Prostate gland (tissue), 2 donors: Measurements from ENCODE around the gene ANKS3. TPM values are rescaled to one million over a fixed set of nuclear protein-coding genes. Genes with fewer than 3 reads are reported as not detected.

Source experiments
- DNase-seq: peaks from one replicate; pipeline ENCODE4 v3.0.0-alpha.2; 2019; ENCODE audit warnings: low spot score
- H3K27ac ChIP-seq, 2 donors: fragments of 200-600 bp; sonication (generic); 2 replicates each; pipeline ENCODE4 v1.5.1; 2017 to 2019
- H3K27me3 ChIP-seq: fragments of 200-600 bp; sonication (generic); replicated peaks from 2 replicates; pipeline ENCODE4 v1.5.1; 2019; ENCODE audit not compliant: insufficient read depth
- H3K36me3 ChIP-seq, 2 donors: fragments of 200-600 bp; sonication (generic); 1 replicate in 1 of 2; 2 replicates in 1 of 2; pipeline versions ENCODE4 v1.5.1 to v1.8.1; 2017 to 2019
- H3K4me1 ChIP-seq: fragments of 200-600 bp; sonication (generic); replicated peaks from 2 replicates; pipeline ENCODE4 v1.5.1; 2019
- H3K4me3 ChIP-seq, 2 donors: fragments of 200-600 bp; sonication (generic); 2 replicates each; pipeline ENCODE4 v1.5.1; 2017 to 2019
- H3K9me3 ChIP-seq: fragments of 200-600 bp; sonication (generic); 2 replicates; pipeline ENCODE4 v1.5.1; 2017
- CTCF ChIP-seq, 4 experiments: fragments of 200-600 bp in 2 of 4; fragments of 450-650 bp in 2 of 4; sonication (generic) in 2 of 4; IDR thresholded peaks; 1 replicate in 3 of 4; 2 replicates in 1 of 4; pipeline ENCODE4 v1.5.1; 2016 to 2019; ENCODE audit warnings: antibody characterized with exemption in 4 of 4, mild to moderate bottlenecking in 2 of 4, moderate library complexity in 2 of 4
- POLR2A ChIP-seq: fragments of 450-650 bp; IDR thresholded peaks from one replicate; pipeline ENCODE4 v1.6.1; 2016; ENCODE audit warnings: antibody characterized with exemption, mild to moderate bottlenecking
- POLR2AphosphoS5 ChIP-seq: sonication (generic); formaldehyde crosslinking; IDR thresholded peaks from one replicate; pipeline ENCODE4 v1.6.1; 2017; ENCODE audit warnings: antibody characterized with exemption
- WGBS: methylation state at CpG from one replicate; pipeline ENCODE4 v1.1.5; 2018; 5-methylcytosine and 5-hydroxymethylcytosine counted together
- intact Hi-C: fragments of 100-400 bp; cut with DNase I; formaldehyde crosslinking; loops from one replicate; pipeline ENCODE4 v1.14.2; 2022
- microRNA-seq: library from miRNA; unstranded; fragments of <30 nt; microRNA quantifications from one replicate; pipeline ENCODE4, GENCODE V29; 2016
- small RNA-seq, 2 donors: library from RNA; depleted of rRNA; stranded (forward); fragments of <200 nt; gene quantifications; one replicate each; pipeline ENCODE3, GENCODE V24; 2016
- total RNA-seq, 2 donors: library from RNA; depleted of rRNA; stranded (reverse); fragments of >200 nt; gene quantifications; one replicate each; pipeline ENCODE4 v1.1.0, GENCODE V29; 2016

Gene ANKS3
- total RNA-seq, 2 donors from 2014 or later: 19.1 to 42.9 TPM

DNA sequence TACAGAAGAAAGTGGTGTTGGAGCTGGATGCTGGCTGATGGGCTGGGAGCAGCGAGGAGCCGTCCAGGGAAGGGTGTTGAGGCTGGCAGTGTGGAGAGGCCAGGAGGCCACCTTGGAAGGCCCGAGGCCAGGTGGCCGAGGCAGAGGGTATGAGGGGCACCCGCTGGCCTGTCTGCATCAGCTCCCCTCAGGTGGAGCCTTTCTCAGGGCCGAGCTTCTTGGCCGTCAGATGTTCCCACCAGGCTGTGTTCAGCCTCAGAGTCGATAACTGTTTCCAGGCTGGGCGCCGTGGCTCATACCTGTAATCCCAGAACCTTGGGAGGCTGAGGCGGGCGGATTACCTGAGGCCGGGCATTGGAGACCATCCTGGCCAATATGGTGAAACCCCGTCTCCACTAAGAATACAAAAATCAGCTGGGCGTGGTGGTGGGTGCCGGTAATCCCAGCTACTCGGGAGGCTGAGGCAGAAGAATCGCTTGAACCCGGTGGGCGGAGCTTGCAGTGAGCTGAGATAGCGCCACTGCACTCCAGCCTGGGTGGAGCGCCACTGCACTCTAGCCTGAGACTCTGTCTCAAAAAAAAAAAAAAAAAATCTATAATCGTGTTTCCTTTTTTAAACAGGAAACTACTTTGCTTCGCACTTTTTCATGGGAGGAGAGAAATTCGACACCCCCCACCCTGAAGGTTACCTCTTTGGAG is 84.2 kb downstream of the ANKS3 start:
- DNase-seq: no peak
- TF ChIP-seq CTCF (IDR thresholded peaks at IDR 0.05) (no peak), POLR2AphosphoS5 (no peak)
- H3K27ac ChIP-seq: no peak overlapping the region
- H3K4me1 ChIP-seq: peaks cover 2% of the 10 kb centered on the region
- H3K9me3 ChIP-seq: no peaks in the 10 kb centered on the region
- H3K4me3 ChIP-seq: no peak overlapping the region
- WGBS: 93% methylated on average over 25 of the region's 25 CpGs
- no peaks in the 10 kb centered on the region for H3K27me3 ChIP-seq
- intact Hi-C loops: no loop called here
- H3K36me3 ChIP-seq: peaks cover 0 to 14% of the 10 kb centered on the region in 2 donors

GRCh38 chr16:4648917-4649316 is 85.2 kb downstream of the ANKS3 start:
- WGBS: 95% methylated on average over 13 of the region's 13 CpGs
- intact Hi-C loops: no loop called here
- peaks cover 2% of the 10 kb centered on the region for H3K4me1 ChIP-seq
- no peak for TF ChIP-seq POLR2AphosphoS5
- no peak for TF ChIP-seq POLR2A
- TF ChIP-seq CTCF (IDR thresholded peaks at IDR 0.05): no peak
- H3K27ac ChIP-seq: no peak overlapping the region
- no peaks in the 10 kb centered on the region for H3K27me3 ChIP-seq
- H3K9me3 ChIP-seq: no peaks in the 10 kb centered on the region
- no peak for DNase-seq
- H3K4me3 ChIP-seq: no peak overlapping the region
- H3K36me3 ChIP-seq: peaks cover 0 to 14% of the 10 kb centered on the region in 2 donors

DNA sequence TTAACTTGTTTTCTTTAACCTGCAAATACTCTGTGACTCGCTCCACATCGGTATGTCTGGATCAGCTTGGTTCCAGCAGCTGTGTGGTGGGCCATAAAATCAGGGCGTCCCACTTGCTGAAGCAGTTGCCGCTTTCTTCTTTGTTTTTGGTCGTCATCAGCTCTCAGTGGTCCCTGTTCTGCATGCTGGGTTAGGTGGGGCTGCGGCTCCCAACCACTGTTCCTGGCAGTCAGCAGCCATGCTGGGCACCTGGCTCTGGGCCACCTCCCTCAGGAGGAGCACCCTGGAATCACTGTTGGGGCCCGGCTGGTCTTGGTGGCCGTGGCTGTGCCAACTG is 86.5 kb downstream of the ANKS3 start:
- DNase-seq: no peak
- Histone ChIP-seq H3K27ac (no peak overlapping the region), H3K27me3 (no peaks in the 10 kb centered on the region), H3K36me3 (peaks cover 0 to 10% of the 10 kb centered on the region in 2 donors), H3K9me3 (no peaks in the 10 kb centered on the region), H3K4me1 (no peaks in the 10 kb centered on the region), H3K4me3 (no peak overlapping the region)
- no peak for TF ChIP-seq CTCF (IDR thresholded peaks at IDR 0.05)
- intact Hi-C loops: no loop called here
- WGBS: 95% methylated on average over 8 of the region's 8 CpGs

DNA sequence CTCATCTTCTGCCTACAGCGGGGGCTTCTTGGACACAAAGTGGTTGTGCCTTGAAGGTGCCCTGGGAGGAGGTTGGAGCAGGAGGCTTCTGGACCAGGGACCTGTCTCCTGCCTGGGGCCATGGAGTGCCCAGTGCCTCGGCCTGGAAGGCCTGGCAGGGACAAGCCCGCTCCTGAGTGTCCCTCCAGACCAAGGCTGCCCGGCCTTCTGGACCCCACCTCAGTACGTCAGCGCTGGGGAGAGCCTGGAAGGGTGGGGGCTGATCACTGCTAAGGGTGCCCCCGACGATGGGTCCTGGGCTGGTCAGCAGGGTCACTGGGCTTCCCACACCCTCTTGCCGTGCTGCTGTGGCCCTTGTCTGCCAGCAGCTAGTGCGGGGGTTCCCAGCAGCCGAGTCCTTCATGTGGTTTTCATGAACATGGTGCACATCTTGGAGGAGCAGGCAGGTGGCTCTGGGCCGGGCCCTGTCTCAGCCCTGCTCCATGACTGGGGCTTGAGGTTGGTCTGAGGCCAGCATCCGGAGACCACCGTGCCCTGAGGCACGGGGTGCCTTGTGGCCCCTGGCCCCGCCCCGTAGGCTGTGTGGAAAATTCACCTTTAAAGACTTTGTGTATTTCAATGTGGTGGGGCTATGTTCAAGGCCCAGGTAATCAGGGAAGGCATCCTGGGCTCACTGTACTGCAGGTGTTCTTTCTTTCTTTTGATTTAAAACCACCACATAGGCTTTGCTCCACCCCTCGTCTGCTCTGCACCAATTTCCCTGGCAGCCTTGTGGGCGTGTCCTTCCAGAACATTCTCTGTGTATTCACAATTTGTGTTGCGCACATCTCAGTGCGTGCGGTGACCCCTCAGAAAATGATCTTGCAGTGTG is 87.1 kb downstream of the ANKS3 start:
- H3K27me3 ChIP-seq: no peaks in the 10 kb centered on the region
- no peak overlapping the region for H3K27ac ChIP-seq
- no peak for TF ChIP-seq CTCF (IDR thresholded peaks at IDR 0.05)
- no peak for TF ChIP-seq POLR2AphosphoS5
- no peak for TF ChIP-seq POLR2A
- no peak for DNase-seq
- H3K4me3 ChIP-seq: no peak overlapping the region
- H3K9me3 ChIP-seq: no peaks in the 10 kb centered on the region
- intact Hi-C loops: no loop called here
- 94% methylated on average over 18 of the region's 22 CpGs for WGBS
- peaks cover 0 to 5% of the 10 kb centered on the region in 2 donors for H3K36me3 ChIP-seq
- no peaks in the 10 kb centered on the region for H3K4me1 ChIP-seq

Small RNAs within 50 kb of the gene (microRNA-seq; reads per million reads assigned to microRNA genes)
- 0.25 reads per million for gene MIR6769A

Small RNAs within 50 kb of the gene (small RNA-seq; reads per million reads assigned to genes)
- gene MIR6769A (0 reads per million in 2 donors), gene RF00017 (0 reads per million in 2 donors)

Other genes starting within 250 kb of the ANKS3 start
- gene CDIP1, start 195.5 kb downstream of the ANKS3 start, total RNA-seq: 10 to 100 TPM; 21.1 to 30.6 TPM
- gene C16orf96, start 177.9 kb downstream of the ANKS3 start, total RNA-seq: 1 to 10 TPM in 1 of 2 donors, under 1 TPM in 1; 0.27 to 3.8 TPM
- 10 to 100 TPM; 14.5 to 22.1 TPM for gene UBALD1, start 119.4 kb downstream of the ANKS3 start, total RNA-seq
- 100 to 1,000 TPM in 1 of 2 donors, 10 to 100 TPM in 1; 59.6 to 101 TPM for gene MGRN1, start 109.4 kb downstream of the ANKS3 start, total RNA-seq
- gene NUDT16L1, start 40.7 kb downstream of the ANKS3 start, total RNA-seq: 10 to 100 TPM; 57.4 to 75.3 TPM
- gene DNAAF8, start 266 bp upstream of the ANKS3 start, total RNA-seq: 10 to 100 TPM in 1 of 2 donors, 1 to 10 TPM in 1; 7.1 to 21.9 TPM
- gene ZNF500, start 32.9 kb upstream of the ANKS3 start, total RNA-seq: 10 to 100 TPM; 29.2 to 33.8 TPM
- gene SEPTIN12, start 54.1 kb upstream of the ANKS3 start, total RNA-seq: 10 to 100 TPM in 1 of 2 donors, not detected in 1; 10.8 TPM
- 10 to 100 TPM in 1 of 2 donors, 1 to 10 TPM in 1; 5.6 to 29.0 TPM for gene SMIM22, start 61.1 kb upstream of the ANKS3 start, total RNA-seq
- gene ROGDI, start 68.4 kb upstream of the ANKS3 start, total RNA-seq: 10 to 100 TPM; 37.5 to 46.9 TPM
- 10 to 100 TPM; 57.4 to 60.8 TPM for gene GLYR1, start 113.0 kb upstream of the ANKS3 start, total RNA-seq
- 10 to 100 TPM; 28.2 to 56.9 TPM for gene UBN1, start 113.2 kb upstream of the ANKS3 start, total RNA-seq
- gene PPL, start 202.9 kb upstream of the ANKS3 start, total RNA-seq: 10 to 100 TPM; 39.4 to 64.3 TPM
- under 1 TPM; 0.74 to 0.77 TPM for gene SEC14L5, start 224.1 kb upstream of the ANKS3 start, total RNA-seq